Panc1 (cell line): ENCODE measurements around the gene APCS.

Experiments
- POLR2AphosphoS5 ChIP-seq: IDR thresholded peaks from 2 replicates; pipeline ENCODE4 v1.6.1; 2012; ENCODE audit warnings: mild to moderate bottlenecking, low read depth, low read length, moderate library complexity
- SIN3A ChIP-seq: IDR thresholded peaks from 2 replicates; pipeline ENCODE4 v1.6.1; 2012; ENCODE audit warnings: low read depth, mild to moderate bottlenecking, low read length, moderate library complexity, borderline replicate concordance; ENCODE audit not compliant: insufficient read depth
- TCF7L2 ChIP-seq: IDR thresholded peaks from 2 replicates; pipeline ENCODE4 v1.6.1; 2011; ENCODE audit warnings: mild to moderate bottlenecking, low read depth, low read length, inconsistent platforms
- TF ChIP-seq, protein P1 (sequence below): fragments of 450-650 bp; IDR thresholded peaks from 2 replicates; pipeline ENCODE4 v1.5.1; 2017; ENCODE audit warnings: mild to moderate bottlenecking
- TF ChIP-seq, protein P2 (sequence below), 2 experiments: IDR thresholded peaks; 2 replicates each; pipeline ENCODE4 v1.6.1; 2011 to 2012; ENCODE audit warnings: low read depth in 2 of 2, control low read depth in 1 of 2, low read length in 1 of 2, mild to moderate bottlenecking in 1 of 2, moderate library complexity in 1 of 2; ENCODE audit not compliant: insufficient read depth in 1 of 2

DNA sequence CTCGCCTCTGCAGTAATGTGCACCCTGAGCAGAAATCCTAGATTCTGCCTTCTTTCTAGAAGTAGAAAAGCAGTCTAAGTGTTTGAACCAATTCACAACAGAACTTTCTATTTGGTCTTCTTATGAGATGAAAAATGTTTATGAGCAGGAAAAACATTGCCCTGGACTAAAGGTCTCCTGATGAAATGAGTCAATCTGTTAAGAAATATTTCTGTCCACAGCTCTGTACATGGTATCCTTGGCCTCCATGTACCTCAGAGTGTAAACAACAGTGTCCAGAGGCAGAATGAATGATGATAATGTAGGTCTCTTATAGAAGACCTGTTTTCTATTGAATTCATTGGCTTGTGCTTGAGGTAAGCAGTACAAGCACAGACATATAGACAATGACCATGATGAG is 6.2 kb upstream of the APCS start:
- TF ChIP-seq, protein P1, sequence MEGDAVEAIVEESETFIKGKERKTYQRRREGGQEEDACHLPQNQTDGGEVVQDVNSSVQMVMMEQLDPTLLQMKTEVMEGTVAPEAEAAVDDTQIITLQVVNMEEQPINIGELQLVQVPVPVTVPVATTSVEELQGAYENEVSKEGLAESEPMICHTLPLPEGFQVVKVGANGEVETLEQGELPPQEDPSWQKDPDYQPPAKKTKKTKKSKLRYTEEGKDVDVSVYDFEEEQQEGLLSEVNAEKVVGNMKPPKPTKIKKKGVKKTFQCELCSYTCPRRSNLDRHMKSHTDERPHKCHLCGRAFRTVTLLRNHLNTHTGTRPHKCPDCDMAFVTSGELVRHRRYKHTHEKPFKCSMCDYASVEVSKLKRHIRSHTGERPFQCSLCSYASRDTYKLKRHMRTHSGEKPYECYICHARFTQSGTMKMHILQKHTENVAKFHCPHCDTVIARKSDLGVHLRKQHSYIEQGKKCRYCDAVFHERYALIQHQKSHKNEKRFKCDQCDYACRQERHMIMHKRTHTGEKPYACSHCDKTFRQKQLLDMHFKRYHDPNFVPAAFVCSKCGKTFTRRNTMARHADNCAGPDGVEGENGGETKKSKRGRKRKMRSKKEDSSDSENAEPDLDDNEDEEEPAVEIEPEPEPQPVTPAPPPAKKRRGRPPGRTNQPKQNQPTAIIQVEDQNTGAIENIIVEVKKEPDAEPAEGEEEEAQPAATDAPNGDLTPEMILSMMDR, result no peak
- TF ChIP-seq POLR2AphosphoS5 (no peak), SIN3A (no peak), TCF7L2 (no peak)
- TF ChIP-seq, protein P2, sequence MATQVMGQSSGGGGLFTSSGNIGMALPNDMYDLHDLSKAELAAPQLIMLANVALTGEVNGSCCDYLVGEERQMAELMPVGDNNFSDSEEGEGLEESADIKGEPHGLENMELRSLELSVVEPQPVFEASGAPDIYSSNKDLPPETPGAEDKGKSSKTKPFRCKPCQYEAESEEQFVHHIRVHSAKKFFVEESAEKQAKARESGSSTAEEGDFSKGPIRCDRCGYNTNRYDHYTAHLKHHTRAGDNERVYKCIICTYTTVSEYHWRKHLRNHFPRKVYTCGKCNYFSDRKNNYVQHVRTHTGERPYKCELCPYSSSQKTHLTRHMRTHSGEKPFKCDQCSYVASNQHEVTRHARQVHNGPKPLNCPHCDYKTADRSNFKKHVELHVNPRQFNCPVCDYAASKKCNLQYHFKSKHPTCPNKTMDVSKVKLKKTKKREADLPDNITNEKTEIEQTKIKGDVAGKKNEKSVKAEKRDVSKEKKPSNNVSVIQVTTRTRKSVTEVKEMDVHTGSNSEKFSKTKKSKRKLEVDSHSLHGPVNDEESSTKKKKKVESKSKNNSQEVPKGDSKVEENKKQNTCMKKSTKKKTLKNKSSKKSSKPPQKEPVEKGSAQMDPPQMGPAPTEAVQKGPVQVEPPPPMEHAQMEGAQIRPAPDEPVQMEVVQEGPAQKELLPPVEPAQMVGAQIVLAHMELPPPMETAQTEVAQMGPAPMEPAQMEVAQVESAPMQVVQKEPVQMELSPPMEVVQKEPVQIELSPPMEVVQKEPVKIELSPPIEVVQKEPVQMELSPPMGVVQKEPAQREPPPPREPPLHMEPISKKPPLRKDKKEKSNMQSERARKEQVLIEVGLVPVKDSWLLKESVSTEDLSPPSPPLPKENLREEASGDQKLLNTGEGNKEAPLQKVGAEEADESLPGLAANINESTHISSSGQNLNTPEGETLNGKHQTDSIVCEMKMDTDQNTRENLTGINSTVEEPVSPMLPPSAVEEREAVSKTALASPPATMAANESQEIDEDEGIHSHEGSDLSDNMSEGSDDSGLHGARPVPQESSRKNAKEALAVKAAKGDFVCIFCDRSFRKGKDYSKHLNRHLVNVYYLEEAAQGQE (IDR thresholded peaks at IDR 0.05; ENCODE audit: insufficient read depth in 1 of 2, low read depth in 2 of 2, low read length in 1 of 2), result no peak
